Left colon (tissue), 2 donors: ENCODE measurements around the gene AQP12A. TPM values are rescaled to one million over a fixed set of nuclear protein-coding genes. Genes with fewer than 3 reads are reported as not detected.
A peak's percentile ranks its signal among the peaks of the same experiment; 100 is the strongest.
"Not testable (repeated sequence)": the region's sequence is repeated elsewhere in the genome, so short reads cannot be mapped to it uniquely, and the experiment has no call there.

Source experiments
- ATAC-seq: fragments of 200-7000 bp; cut with Tn5 transposase; one replicate; pipeline ENCODE4 v1.9.1; 2020; ENCODE audit warnings: mild to moderate bottlenecking, moderate library complexity
- DNase-seq, 2 donors: peaks; one replicate each; pipeline ENCODE4 v3.0.0-alpha.2; 2020
- intact Hi-C, 2 donors: fragments of 100-400 bp; cut with DNase I in 1 of 2; cut with micrococcal nuclease in 1 of 2; formaldehyde crosslinking; loops; one replicate each; pipeline versions ENCODE4 v1.11.2 to v1.14.0; 2022; cut with DNase I, micrococcal nuclease
- total RNA-seq, 2 donors: library from RNA; stranded (reverse); fragmentation: NEBNext Ultra II Directional; extraction: Animal tissue kit (Norgen Biotek cat#: 25700); gene quantifications; one replicate each; pipeline ENCODE4 v1.2.1, GENCODE V29; 2021
- donor health status: DM: no; HTN: no; CAD: no.
- donor health status: DM: yes; HTN: yes; CAD: no.

The AQP12A gene
- total RNA-seq, 2 donors from 2014 or later: 0.92 to 4.0 TPM

- no peak for DNase-seq
These were observed 35.5 kb upstream of the AQP12A start for GRCh38 chr2:240655931-240656886.

GRCh38 chr2:240659883-240660282 lies 31.8 kb upstream of the AQP12A start:
- ATAC-seq, DNase-seq, intact Hi-C loops: not testable (repeated sequence)

More at GRCh38 chr2:240655931-240656886, 35.5 kb upstream of the AQP12A start:
- ATAC-seq: no peak
- intact Hi-C loops: no loop called here

- DNase-seq (no peak), ATAC-seq (no peak)
- intact Hi-C loops: no loop called here
These were observed 29.0 kb upstream of the AQP12A start for GRCh38 chr2:240662681-240663080.

GRCh38 chr2:240663546-240664190 lies 28.0 kb upstream of the AQP12A start:
- DNase-seq: no peak

GRCh38 chr2:240664622-240665021 lies 27.0 kb upstream of the AQP12A start:
- DNase-seq (no peak), ATAC-seq (no peak)
- intact Hi-C loops: no loop called here

More at GRCh38 chr2:240663546-240664190, 28.0 kb upstream of the AQP12A start:
- intact Hi-C loops: no loop called here
- no peak for ATAC-seq

GRCh38 chr2:240670402-240670801 lies 21.3 kb upstream of the AQP12A start:
- DNase-seq (no peak), ATAC-seq (no peak)
- intact Hi-C loops: no loop called here

- ATAC-seq (no peak), DNase-seq (no peak)
- intact Hi-C loops: no loop called here
These were observed 20.7 kb upstream of the AQP12A start for GRCh38 chr2:240670950-240671349.

- DNase-seq (no peak), ATAC-seq (no peak)
- intact Hi-C loops: no loop called here
These were observed 19.5 kb upstream of the AQP12A start for GRCh38 chr2:240672076-240672700.

- ATAC-seq: no peak
- intact Hi-C loops: no loop called here
These were observed 18.9 kb upstream of the AQP12A start for GRCh38 chr2:240672701-240673190.

GRCh38 chr2:240674461-240675184 lies 17.0 kb upstream of the AQP12A start:
- intact Hi-C loops, DNase-seq, ATAC-seq: not testable (repeated sequence)

More at GRCh38 chr2:240672701-240673190, 18.9 kb upstream of the AQP12A start:
- no peak for DNase-seq

GRCh38 chr2:240675345-240675744 lies 16.3 kb upstream of the AQP12A start:
- DNase-seq, intact Hi-C loops: not testable (repeated sequence)
- peak; percentile 46 for ATAC-seq

GRCh38 chr2:240678043-240678442 lies 13.6 kb upstream of the AQP12A start:
- intact Hi-C loops: not testable (repeated sequence)
- ATAC-seq: peak; percentile 55

GRCh38 chr2:240678909-240679308 lies 12.8 kb upstream of the AQP12A start:
- ATAC-seq, DNase-seq, intact Hi-C loops: not testable (repeated sequence)

More at GRCh38 chr2:240678043-240678442, 13.6 kb upstream of the AQP12A start:
- not testable (repeated sequence) for DNase-seq

- not testable (repeated sequence) for DNase-seq
These were observed 11.5 kb upstream of the AQP12A start for GRCh38 chr2:240680185-240680584.

GRCh38 chr2:240682431-240683224 lies 9.0 kb upstream of the AQP12A start, which contains the start of gene AQP12B:
Gene AQP12B, minus strand, starts transcription at chr2:240682885. Its CDS starts 48 bp downstream, at chr2:240682837.
- DNase-seq, intact Hi-C loops: not testable (repeated sequence)
- ATAC-seq: peak; percentile 20

More at GRCh38 chr2:240680185-240680584, 11.5 kb upstream of the AQP12A start:
- intact Hi-C loops: not testable (repeated sequence)
- ATAC-seq: peak; percentile 82

GRCh38 chr2:240683329-240683979 lies 8.2 kb upstream of the AQP12A start:
- intact Hi-C loops, DNase-seq: not testable (repeated sequence)
- peak; percentile 69 for ATAC-seq
